GM12874 (cell line): Measurements from ENCODE around the gene DAB1.

Experiments used
- TF ChIP-seq, protein P1 (sequence below): IDR thresholded peaks from 2 replicates; pipeline ENCODE4 v1.5.1; 2011; ENCODE audit warnings: low read depth, mild to moderate bottlenecking, control low read depth, low read length, moderate library complexity; ENCODE audit not compliant: insufficient read depth

DAB1 gene

DNA sequence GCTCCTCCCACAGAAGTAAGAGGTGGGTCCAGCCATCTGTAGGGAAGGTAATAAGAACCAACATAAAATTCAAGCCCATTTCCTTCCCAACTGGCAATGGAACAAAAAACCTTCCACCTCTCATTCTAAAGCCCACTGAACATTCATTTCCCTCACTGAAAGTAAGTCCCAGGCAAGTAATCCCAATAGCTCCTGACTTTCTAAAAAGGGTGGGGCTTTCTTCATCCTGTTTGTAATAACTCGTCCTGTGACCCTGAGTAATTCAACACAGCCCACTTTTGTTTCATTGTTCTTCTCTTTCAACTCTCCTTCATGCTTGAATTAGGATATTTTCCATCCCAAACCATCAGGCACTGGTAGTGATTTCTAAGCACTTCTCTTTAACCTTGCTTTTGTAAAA is 74.9 kb downstream of the DAB1 start:
- TF ChIP-seq, protein P1, sequence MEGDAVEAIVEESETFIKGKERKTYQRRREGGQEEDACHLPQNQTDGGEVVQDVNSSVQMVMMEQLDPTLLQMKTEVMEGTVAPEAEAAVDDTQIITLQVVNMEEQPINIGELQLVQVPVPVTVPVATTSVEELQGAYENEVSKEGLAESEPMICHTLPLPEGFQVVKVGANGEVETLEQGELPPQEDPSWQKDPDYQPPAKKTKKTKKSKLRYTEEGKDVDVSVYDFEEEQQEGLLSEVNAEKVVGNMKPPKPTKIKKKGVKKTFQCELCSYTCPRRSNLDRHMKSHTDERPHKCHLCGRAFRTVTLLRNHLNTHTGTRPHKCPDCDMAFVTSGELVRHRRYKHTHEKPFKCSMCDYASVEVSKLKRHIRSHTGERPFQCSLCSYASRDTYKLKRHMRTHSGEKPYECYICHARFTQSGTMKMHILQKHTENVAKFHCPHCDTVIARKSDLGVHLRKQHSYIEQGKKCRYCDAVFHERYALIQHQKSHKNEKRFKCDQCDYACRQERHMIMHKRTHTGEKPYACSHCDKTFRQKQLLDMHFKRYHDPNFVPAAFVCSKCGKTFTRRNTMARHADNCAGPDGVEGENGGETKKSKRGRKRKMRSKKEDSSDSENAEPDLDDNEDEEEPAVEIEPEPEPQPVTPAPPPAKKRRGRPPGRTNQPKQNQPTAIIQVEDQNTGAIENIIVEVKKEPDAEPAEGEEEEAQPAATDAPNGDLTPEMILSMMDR, result no peak

GRCh38 chr1:57345916-57346315 is 77.9 kb downstream of the DAB1 start:
- TF ChIP-seq, protein P1, result no peak

- TF ChIP-seq, protein P1, result no peak
These were observed 79.6 kb downstream of the DAB1 start for GRCh38 chr1:57344265-57344664.

DNA sequence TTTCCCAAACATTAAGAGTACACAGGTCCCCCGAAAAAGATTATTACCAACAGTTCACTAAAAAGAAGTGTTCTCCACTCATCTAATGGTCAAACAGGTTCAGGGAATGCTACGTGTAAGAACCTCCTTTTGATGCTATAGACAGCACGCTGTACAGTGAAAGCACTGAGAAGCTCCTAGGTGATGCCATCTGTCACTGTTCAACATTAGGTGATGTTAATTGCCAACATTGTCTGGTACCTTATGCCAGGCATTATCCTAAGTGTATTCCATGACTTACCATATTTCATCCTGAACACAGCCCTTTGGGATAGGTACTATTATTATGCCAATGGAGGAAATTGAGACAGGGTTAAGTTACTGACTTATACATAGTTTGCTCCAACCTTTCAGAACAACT is 82.1 kb downstream of the DAB1 start:
- TF ChIP-seq, protein P1, result no peak

- TF ChIP-seq, protein P1, result no peak
These were observed 83.4 kb downstream of the DAB1 start for GRCh38 chr1:57340334-57341070.

- TF ChIP-seq, protein P1, result no peak
These were observed 86.2 kb downstream of the DAB1 start for GRCh38 chr1:57337623-57338022.

GRCh38 chr1:57336793-57337192 is 87.1 kb downstream of the DAB1 start:
- TF ChIP-seq, protein P1, result no peak
